HCEC 1CT (cell line): ENCODE measurements around the gene ELK3.

ENCODE experiments used
- DNase-seq: peaks from one replicate; pipeline ENCODE4 v3.0.0-alpha.2; 2017

The ELK3 gene

GRCh38 chr12:96212456-96213375, 18.5 kb downstream of the ELK3 start:
- DNase-seq: no peak

DNA sequence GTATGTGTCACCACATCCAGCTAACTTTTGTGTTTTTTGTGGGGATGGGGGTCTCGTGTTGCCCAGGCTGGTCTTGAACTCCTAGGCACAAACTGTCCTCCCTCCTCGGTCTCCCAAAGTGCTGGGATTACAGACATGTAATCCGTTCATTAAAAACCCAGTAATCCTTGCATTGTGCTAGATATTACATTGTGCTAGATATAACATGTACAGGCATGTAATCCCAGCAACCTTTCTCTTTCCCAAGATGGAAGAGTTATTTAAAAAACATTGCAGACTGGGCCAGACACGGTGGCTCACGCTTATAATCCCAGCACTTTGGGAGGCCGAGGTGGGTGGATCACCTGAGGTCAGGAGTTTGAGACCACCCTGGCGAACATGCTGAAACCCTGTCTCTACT, 19.7 kb downstream of the ELK3 start:
- DNase-seq: no peak

DNA sequence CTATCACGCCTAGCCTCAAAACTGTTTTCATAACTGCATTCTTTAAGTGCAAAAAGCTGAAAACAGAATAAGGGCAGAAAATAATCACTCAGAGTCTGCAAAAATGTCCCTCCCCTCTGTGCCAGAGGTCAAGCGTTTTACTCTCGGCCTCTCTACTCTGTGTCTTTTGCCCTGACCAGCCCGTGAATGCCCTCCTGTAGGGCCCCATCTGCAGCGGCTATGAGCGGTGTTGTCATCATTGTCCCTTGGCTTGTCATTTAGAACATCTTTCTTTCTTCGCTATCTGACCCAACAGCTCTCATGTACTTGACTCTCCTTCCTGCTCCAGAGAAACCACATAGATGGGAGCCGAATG, 21.7 kb downstream of the ELK3 start:
- DNase-seq: no peak

- no peak for DNase-seq
These were observed 25.0 kb downstream of the ELK3 start for GRCh38 chr12:96218989-96219678.

DNA sequence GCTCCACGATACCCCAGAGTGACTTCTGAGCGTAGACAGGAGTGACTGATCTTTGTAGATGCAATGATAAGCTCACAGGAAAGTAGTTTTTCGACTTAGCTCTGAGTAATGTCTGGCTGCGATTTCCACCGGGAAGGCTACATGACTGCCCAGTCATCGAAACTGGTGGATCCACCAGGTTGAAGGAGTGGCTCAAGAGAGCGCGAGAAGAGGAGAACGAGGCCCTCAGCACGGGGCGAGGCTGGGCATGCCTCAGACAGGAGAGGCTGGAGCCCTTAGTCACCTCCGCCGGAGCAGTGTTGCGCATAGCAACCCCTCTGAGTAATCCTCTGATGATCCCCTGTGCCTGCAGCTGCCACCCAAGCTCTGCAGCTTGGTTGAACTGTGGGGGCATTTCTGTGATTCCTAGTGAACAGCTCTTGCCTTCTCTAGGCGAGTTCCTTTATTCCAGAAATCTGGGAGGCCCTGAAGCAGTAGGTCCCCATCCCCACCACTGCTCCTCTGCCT, 25.6 kb downstream of the ELK3 start:
- DNase-seq: peak; percentile 99

- DNase-seq: peak; percentile 48
These were observed 26.7 kb downstream of the ELK3 start for GRCh38 chr12:96220902-96221301.

DNA sequence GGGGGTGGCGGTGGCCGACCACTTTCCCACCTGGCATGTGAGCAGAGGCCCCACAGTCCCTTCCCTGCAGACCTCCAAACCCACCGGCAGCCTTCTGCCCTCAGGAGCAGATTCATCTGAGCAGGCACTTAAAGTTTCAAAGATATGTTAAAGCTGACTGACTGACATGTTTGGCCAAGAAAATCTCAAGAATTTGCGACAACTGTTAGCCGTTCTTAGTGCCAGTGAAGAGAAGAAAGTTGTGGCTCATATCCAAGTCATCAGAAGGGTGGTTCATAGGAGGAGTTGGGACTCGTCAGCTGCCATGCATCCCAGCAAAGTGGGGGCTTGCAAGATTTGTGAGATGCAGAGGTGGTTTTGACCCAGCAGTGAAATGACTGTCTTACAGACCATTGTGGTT, 27.2 kb downstream of the ELK3 start:
- DNase-seq: no peak

DNA sequence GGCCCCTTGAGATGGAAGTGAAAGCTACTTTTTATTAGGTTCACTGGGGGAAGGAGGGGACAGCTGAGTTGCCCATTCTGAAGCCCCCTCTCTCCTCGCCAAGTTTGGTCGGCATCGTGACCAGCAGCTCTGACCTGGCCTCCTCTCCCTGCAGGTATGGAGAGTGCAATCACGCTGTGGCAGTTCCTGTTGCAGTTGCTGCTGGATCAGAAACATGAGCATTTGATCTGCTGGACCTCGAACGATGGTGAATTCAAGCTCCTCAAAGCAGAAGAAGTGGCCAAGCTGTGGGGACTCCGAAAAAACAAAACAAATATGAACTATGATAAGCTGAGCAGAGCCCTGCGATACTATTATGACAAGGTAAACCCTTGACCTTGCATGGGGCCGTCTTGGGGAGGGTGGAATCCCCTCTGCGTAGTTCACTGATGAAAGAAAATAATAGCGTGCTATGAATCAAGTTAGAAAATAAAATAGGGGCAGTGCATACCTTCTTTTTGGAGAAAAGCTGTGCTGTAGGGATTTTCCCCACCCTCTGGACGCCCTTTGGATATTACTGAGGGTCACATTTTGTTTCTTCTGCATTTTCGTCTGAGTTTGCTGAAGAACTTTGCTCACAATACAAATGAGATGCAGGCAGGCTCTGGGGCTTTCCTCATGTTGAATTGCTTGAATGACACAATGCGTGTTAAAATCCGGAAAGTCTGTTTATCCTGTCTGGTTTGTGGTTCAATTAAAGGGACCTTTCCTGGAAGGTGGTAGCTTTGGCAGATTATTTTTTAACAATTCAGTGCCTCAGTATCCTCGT, 29.4 kb downstream of the ELK3 start:
- DNase-seq: no peak

- no peak for DNase-seq
These were observed 30.0 kb downstream of the ELK3 start for GRCh38 chr12:96224219-96224615.

DNA sequence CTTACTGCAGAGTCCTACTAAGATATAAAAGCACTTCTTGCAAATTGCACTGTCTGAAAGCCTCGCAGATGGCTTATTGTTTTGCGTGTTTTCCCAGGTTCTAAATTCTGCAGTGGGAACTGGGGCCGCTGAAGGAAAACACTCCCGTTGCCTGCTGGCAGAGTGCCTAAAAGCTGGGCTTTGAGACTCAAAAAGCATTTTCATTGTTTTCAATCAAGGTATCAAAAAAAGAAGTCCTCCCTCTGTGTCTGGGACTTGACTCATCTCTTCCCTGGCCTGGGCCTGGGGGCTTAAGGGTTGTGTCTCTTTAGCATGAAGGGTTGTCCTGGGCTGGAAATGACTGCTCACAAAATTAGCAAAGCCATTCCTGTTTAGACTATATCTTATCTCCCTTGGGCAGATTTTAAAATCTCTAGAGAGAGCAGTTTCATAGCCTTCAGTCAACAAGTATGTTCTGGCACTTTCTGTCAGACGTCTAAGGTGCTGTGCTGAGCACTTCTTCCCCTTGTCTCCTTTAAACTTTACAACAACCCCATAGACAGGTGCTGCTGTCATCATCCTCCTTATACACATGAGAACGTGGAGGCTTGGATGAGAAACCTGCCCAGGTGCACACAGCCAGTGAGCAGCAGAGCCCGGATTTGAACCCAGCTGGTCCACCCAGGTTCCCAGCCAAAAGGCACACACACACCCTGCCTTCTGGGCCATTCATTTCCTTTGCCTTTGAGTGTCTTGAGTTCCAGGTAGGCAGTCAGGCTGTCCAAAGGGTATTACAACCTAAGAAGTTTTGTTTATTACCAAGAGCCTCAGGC, 31.1 kb downstream of the ELK3 start:
- DNase-seq: no peak

- DNase-seq: no peak
These were observed 31.8 kb downstream of the ELK3 start for GRCh38 chr12:96225994-96226399.

- DNase-seq: no peak
These were observed 32.2 kb downstream of the ELK3 start for GRCh38 chr12:96226401-96226800.

GRCh38 chr12:96226801-96227348, 32.7 kb downstream of the ELK3 start:
- no peak for DNase-seq

- DNase-seq: no peak
These were observed 33.4 kb downstream of the ELK3 start for GRCh38 chr12:96227365-96228106.

GRCh38 chr12:96228566-96229248, 34.5 kb downstream of the ELK3 start:
- no peak for DNase-seq

- DNase-seq: no peak
These were observed 36.5 kb downstream of the ELK3 start for GRCh38 chr12:96230646-96231045.

- no peak for DNase-seq
These were observed 39.0 kb downstream of the ELK3 start for GRCh38 chr12:96233168-96233567.

DNA sequence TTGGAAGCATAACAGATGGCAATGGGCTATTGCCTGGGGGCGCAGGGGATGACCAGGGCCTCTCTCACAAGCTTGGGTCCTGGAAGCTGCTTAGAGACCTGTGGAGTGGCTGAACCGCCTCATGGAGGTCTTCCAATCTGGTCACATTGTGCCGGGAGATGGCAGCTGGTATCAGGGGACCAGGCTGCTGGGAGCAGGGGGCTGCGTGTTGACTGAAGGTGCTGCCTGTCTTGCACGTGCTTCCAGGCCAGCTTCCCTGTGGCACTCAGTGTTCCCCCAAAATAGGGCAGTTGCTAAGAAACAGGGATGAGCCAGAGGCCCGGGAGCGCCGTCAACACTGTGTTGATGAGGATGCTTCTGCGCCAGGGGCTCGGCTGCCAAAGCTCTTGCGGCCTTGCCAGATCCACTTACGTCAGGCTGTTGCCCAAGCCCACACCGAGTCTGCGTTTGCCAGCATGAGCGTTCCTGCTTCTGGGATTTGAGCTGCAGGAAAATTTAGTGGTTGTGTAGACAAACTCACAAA, 39.8 kb downstream of the ELK3 start:
- DNase-seq: peak; percentile 82

DNA sequence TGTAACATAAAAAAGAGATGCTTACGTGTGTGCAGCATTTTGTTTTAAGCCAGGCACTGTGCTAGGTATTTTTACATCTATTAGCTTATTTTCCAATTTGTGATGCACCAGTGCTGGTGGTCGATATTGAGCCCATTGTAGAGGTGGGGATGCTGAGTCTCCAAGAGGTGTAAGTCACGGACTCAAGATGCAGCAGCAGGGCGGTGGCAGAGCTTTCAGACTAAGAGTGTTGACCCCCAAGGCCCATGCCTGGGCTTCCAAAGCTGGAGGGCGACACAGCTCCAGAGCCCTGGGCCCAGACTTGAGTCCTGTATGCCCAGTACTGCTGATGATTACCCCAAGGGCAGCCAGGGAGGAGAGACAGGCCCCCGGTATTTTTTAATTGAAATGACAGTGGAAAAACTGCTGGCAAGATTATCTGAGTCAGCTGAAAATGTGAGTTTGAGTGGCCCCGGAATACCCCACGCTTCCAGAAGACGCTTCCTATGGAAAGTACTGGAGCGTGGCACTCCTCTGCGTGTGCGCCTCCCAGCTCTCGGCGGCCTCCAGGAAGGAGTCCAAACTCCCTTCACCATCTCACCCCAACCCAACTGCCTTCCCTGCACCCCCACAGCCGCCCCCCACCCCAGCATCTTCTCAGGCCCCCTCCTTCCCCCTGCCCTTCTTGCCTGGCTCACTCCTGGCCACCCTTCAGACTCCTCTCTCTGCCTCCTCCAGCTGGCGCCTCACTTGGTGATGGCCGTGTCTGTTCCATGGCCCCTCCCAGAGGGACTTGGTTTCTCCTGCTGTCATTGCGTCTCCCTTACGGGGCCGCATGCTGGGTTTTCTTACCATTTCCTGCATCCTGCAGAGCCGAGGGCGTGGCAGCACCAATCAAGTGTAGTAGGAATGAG, 40.7 kb downstream of the ELK3 start:
- no peak for DNase-seq

DNA sequence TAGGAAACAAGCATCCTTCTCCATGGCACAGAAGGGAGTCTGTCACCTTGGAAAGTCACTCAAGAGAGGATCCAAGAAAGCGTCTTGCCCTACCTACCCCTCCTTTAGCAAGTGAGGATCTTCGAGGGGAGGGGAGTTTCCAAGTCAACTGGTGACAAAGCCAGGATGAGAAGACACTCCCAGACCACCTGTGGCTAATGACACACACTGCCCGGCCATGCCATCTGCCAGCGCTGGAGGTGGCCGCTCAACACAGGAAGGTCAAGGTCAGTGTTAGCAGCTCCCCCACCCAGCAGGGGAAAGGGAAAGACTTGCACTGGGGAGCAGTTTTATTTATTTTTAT, 41.3 kb downstream of the ELK3 start:
- DNase-seq: no peak
